ENCODE measurements around the gene NRP2. TPM values are rescaled to one million over a fixed set of nuclear protein-coding genes. Genes with fewer than 3 reads are reported as not detected.

Gene NRP2
- total and polyA plus RNA-seq, 2 donors = 6.4 to 11.7 TPM

DNA sequence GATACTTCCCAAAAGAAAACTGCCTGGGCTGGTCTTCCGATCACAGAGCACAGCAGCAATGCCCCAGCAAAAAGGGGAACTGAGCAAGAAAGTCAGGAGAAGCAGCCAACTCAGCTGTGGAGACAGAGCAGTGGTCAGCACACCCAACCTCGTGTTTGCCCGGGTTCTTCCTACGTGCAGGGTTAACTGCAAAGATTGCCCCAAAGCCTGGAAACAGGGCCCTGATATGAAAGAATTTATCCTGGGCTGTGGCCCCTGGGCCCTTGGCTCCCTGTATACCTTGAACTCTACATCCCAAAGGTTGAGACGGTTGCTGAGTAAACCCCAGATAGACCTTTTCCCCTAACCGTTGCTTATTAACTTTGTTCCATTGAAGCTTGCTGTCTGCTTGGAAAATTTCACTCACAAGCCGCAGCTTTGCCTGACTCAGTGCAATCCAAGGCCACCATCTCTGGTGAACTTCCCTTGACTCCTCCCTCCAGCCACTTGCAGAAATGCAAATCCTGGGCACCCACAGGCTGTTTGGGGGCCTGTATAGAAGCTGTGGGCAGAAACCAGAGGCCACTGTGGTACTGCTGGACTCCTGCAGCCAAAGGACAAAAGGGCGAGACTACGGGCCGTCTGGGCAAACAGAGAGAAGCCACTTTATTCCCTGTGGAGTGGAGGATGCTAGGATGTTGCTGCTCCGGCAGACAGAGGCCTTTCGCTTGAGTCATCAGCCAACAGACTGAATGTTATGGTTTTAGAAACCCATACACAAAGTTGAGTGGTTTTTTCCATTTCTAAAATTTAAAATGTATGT is 18.2 kb downstream of the NRP2 start:
- no peak overlapping the region for H3K4me3 ChIP-seq (ENCODE audit: low read length in 2 of 2)
- peaks cover 0 to 1% of the 10 kb centered on the region in 2 donors for H3K4me1 ChIP-seq (ENCODE audit: control insufficient read depth in 2 of 2, insufficient read depth in 2 of 2, low read length in 2 of 2)
- H3K9me3 ChIP-seq (ENCODE audit: control insufficient read depth in 2 of 2, insufficient read depth in 1 of 2, low read length in 1 of 2) = peaks cover 0 to 2% of the 10 kb centered on the region in 2 donors
- WGBS = 87% methylated on average over 12 of the region's 12 CpGs
- no peaks in the 10 kb centered on the region for H3K27me3 ChIP-seq (ENCODE audit: control insufficient read depth in 2 of 2, insufficient read depth in 1 of 2, low read length in 1 of 2)
- no peaks in the 10 kb centered on the region for H3K36me3 ChIP-seq (ENCODE audit: control insufficient read depth in 2 of 2, insufficient read depth in 2 of 2, low read length in 1 of 2)
- H3K27ac ChIP-seq (ENCODE audit: low read depth in 1 of 2, low read length in 1 of 2) = no peak overlapping the region
- DNase-seq (ENCODE audit: low read depth in 6 of 9, low spot score in 9 of 9) = no peak

DNA sequence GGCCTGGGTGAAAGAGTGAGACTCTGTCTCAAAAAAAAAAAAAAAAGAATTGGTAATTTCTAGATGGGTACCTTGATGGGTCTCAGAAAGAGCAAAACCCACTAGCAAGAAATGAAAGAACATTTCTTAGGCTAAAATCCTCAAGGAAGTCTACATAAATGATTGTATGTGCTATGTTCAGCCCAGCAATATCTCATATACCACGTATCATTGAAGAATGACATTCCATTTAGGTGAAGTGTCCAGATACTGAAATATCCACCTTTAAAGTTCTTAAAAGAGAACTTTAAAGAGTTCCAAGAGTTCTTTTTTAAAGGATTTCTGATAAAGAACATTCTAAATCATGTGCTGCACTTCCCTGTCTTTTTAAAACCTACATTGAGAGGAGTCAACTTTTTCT is 19.2 kb downstream of the NRP2 start:
- Histone ChIP-seq H3K36me3 (ENCODE audit: control insufficient read depth in 2 of 2, insufficient read depth in 2 of 2, low read length in 1 of 2) (no peaks in the 10 kb centered on the region), H3K4me1 (ENCODE audit: control insufficient read depth in 2 of 2, insufficient read depth in 2 of 2, low read length in 2 of 2) (peaks cover 0 to 11% of the 10 kb centered on the region in 2 donors), H3K4me3 (ENCODE audit: low read length in 2 of 2) (no peak overlapping the region), H3K27ac (ENCODE audit: low read depth in 1 of 2, low read length in 1 of 2) (no peak overlapping the region), H3K9me3 (ENCODE audit: control insufficient read depth in 2 of 2, insufficient read depth in 1 of 2, low read length in 1 of 2) (peaks cover 0 to 2% of the 10 kb centered on the region in 2 donors), H3K27me3 (ENCODE audit: control insufficient read depth in 2 of 2, insufficient read depth in 1 of 2, low read length in 1 of 2) (no peaks in the 10 kb centered on the region)
- no peak for DNase-seq (ENCODE audit: low read depth in 6 of 9, low spot score in 9 of 9)
- WGBS = 92% methylated on average over 1 of the region's 1 CpG

DNA sequence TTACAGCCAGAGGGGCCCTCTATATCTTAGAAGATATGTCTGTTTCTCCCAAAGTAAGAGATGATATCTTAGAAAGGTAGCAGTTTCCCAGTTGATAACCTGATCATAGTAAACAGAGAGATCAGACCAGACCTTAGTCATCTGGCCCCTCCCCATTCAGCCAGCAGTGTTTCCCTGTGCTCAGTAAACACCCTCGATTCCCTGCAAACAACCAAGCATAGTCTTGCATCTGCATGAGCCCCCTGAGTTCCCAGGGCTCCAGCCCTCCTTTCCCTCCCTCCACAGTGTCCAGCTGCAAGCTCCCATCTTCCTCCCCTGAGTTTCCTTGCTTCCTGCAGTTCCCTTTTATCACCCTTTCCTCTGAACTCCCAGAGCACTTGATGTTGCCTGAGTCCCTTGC is 20.3 kb downstream of the NRP2 start:
- Histone ChIP-seq H3K9me3 (ENCODE audit: control insufficient read depth in 2 of 2, insufficient read depth in 1 of 2, low read length in 1 of 2) (peaks cover 0 to 2% of the 10 kb centered on the region in 2 donors), H3K4me3 (ENCODE audit: low read length in 2 of 2) (no peak overlapping the region), H3K4me1 (ENCODE audit: control insufficient read depth in 2 of 2, insufficient read depth in 2 of 2, low read length in 2 of 2) (peaks cover 0 to 22% of the 10 kb centered on the region in 2 donors), H3K27ac (ENCODE audit: low read depth in 1 of 2, low read length in 1 of 2) (no peak overlapping the region), H3K27me3 (ENCODE audit: control insufficient read depth in 2 of 2, insufficient read depth in 1 of 2, low read length in 1 of 2) (no peaks in the 10 kb centered on the region), H3K36me3 (ENCODE audit: control insufficient read depth in 2 of 2, insufficient read depth in 2 of 2, low read length in 1 of 2) (no peaks in the 10 kb centered on the region)
- WGBS = 93% methylated on average over 1 of the region's 1 CpG
- no peak for DNase-seq (ENCODE audit: low read depth in 6 of 9, low spot score in 9 of 9)

DNA sequence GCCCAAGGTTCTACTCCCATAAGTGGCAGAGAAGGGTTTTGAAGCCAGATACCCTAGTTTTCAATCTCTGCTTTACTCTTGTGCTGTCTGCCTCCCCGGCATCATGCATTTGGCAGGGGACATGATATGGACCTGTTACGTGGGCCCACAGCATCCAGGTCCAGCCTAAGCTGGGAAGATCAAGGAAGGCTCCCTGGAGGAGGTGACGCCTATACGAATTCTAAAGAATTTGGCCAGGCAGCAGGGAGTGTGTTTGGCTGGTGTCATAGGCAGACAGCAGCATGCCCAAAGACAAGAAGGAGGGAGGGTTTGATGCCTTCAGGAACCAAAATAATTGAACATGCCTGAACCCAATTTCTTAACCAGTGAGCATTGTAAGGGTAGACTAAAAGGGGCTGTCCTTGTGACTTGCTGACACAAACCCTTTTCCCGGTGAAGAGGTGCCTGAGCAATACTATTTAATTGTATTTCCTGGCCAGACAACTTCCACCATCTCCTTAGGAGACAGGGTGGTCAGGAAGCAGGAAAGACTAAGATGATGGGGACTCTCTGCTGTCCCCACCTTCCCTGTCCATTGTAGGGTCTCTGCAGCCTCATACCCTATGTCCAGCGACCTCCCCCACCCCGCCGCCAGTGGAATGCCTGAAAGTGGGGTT is 21.3 kb downstream of the NRP2 start:
- H3K27ac ChIP-seq (ENCODE audit: low read depth in 1 of 2, low read length in 1 of 2) = no peak overlapping the region
- H3K4me3 ChIP-seq (ENCODE audit: low read length in 2 of 2) = no peak overlapping the region
- DNase-seq (ENCODE audit: low read depth in 6 of 9, low spot score in 9 of 9) = no peak
- 96% methylated on average over 8 of the region's 8 CpGs for WGBS
- no peaks in the 10 kb centered on the region for H3K36me3 ChIP-seq (ENCODE audit: control insufficient read depth in 2 of 2, insufficient read depth in 2 of 2, low read length in 1 of 2)
- no peaks in the 10 kb centered on the region for H3K27me3 ChIP-seq (ENCODE audit: control insufficient read depth in 2 of 2, insufficient read depth in 1 of 2, low read length in 1 of 2)
- H3K4me1 ChIP-seq (ENCODE audit: control insufficient read depth in 2 of 2, insufficient read depth in 2 of 2, low read length in 2 of 2) = peaks cover 0 to 25% of the 10 kb centered on the region in 2 donors
- peaks cover 0 to 2% of the 10 kb centered on the region in 2 donors for H3K9me3 ChIP-seq (ENCODE audit: control insufficient read depth in 2 of 2, insufficient read depth in 1 of 2, low read length in 1 of 2)

DNA sequence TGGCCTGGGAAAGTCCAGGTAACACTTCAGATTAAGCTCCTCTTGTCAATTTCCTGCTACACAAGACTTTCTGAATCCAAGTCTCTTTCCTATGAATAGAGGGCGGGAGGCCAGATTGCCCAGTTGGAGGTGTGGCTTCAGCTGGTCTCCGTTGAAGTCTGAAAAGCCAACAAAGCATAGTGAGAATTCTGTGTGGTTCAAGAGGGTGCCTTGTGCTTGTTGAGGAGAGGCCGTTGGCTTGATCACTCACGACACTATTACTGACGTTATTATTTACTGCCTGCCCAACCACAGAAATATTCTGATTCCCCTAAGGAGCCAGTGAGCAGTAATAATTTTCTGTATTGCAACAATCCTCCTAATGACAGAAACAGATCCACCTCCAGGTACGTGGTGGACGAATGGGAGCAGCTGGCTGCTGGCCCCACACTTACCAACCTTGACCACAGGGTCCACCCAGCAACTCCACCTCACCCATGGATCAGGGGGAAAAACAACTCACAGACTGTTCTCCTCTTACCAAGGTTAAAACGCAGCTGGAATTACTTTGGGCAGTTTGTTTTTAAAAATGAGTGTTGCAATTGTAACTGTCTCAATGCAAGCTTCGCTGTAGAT is 21.9 kb downstream of the NRP2 start:
- no peaks in the 10 kb centered on the region for H3K27me3 ChIP-seq (ENCODE audit: control insufficient read depth in 2 of 2, insufficient read depth in 1 of 2, low read length in 1 of 2)
- H3K4me1 ChIP-seq (ENCODE audit: control insufficient read depth in 2 of 2, insufficient read depth in 2 of 2, low read length in 2 of 2) = peaks cover 0 to 25% of the 10 kb centered on the region in 2 donors
- DNase-seq (ENCODE audit: low read depth in 6 of 9, low spot score in 9 of 9) = no peak
- WGBS = 95% methylated on average over 9 of the region's 9 CpGs
- H3K27ac ChIP-seq (ENCODE audit: low read depth in 1 of 2, low read length in 1 of 2) = no peak overlapping the region
- H3K9me3 ChIP-seq (ENCODE audit: control insufficient read depth in 2 of 2, insufficient read depth in 1 of 2, low read length in 1 of 2) = peaks cover 0 to 2% of the 10 kb centered on the region in 2 donors
- no peaks in the 10 kb centered on the region for H3K36me3 ChIP-seq (ENCODE audit: control insufficient read depth in 2 of 2, insufficient read depth in 2 of 2, low read length in 1 of 2)
- H3K4me3 ChIP-seq (ENCODE audit: low read length in 2 of 2) = no peak overlapping the region

DNA sequence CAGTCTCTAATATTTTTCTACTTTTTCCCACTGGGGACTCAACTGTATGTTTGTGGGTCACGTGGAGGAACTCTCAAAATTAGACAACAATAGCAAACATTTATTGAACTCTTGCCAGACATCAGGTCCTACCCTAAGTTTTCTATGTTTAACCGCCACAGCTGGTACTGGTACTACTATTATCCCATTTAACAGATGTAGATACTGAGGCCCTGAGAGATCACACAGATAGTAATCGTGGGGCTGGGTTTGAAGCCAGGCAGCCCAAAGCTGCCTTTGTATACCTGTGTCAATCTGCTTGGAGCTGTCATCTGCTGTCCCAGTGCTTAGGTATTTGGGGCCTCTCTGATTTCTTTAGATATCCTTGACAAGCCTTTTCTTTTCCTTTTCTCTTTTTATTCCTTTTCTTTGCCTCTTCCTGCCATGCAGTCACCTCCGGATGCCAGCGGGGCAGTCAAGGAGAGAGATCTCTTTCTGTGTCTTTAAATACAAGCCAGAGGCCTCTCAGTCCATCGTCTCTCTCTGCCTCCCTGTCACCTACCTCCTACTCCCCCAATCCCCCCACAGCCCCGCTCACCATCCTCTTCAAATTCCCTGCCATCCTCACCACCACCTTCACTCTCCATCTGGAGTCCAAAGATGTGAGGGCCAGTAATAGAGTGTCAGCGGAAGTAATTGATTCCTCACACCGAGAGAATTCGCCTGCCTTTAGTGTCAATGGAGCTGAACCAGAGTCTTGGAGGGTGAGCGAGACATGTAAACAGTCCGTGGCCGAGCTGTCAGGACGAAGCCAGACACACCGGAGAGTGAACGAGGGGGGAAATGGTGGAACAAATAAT is 23.4 kb downstream of the NRP2 start:
- WGBS = 94% methylated on average over 16 of the region's 16 CpGs
- peaks cover 0 to 25% of the 10 kb centered on the region in 2 donors for H3K4me1 ChIP-seq (ENCODE audit: control insufficient read depth in 2 of 2, insufficient read depth in 2 of 2, low read length in 2 of 2)

DNA sequence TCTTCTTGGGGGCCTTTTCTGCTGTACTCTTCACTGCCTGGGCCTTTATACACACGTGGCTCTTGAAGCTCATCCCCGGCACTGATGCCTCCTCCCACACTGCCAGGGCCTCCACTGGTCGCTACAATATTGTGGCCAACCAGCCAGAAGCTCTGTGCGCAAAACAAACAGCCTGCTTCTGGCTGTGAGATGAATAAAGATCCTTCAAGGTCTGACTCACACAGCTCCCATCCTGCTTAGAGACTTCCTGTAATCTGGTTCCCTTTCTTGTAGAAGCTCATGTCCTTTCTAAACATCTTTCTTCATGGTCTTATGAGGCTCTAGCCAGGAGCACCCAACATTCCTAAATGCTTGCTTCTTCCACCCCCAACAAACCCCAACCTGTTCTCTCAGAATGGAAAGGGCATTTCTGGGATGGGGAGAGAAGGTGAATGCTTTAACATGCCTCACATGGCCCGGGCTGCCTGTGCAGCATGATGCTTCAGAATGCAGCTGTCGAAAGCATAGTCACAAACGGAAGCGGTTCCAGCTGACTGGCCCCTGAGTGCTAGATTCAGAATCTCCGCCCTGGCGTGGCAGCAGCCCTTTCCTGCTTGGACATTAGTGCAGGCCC is 24.6 kb downstream of the NRP2 start:
- peaks cover 0 to 25% of the 10 kb centered on the region in 2 donors for H3K4me1 ChIP-seq (ENCODE audit: control insufficient read depth in 2 of 2, insufficient read depth in 2 of 2, low read length in 2 of 2)
- no peaks in the 10 kb centered on the region for H3K27me3 ChIP-seq (ENCODE audit: control insufficient read depth in 2 of 2, insufficient read depth in 1 of 2, low read length in 1 of 2)
- H3K36me3 ChIP-seq (ENCODE audit: control insufficient read depth in 2 of 2, insufficient read depth in 2 of 2, low read length in 1 of 2) = no peaks in the 10 kb centered on the region
- H3K27ac ChIP-seq (ENCODE audit: low read depth in 1 of 2, low read length in 1 of 2) = peak overlapping the region; percentile 39 to 82
- 41% methylated on average over 10 of the region's 10 CpGs for WGBS
- peak in 7 of 9 donors; percentile 24 to 69 (median 40) for DNase-seq (ENCODE audit: low read depth in 6 of 9, low spot score in 9 of 9)
- H3K9me3 ChIP-seq (ENCODE audit: control insufficient read depth in 2 of 2, insufficient read depth in 1 of 2, low read length in 1 of 2) = peaks cover 0 to 2% of the 10 kb centered on the region in 2 donors
- H3K4me3 ChIP-seq (ENCODE audit: low read length in 2 of 2) = no peak overlapping the region

More for the DNA sequence above, 23.4 kb downstream of the NRP2 start:
- Histone ChIP-seq H3K4me3 (ENCODE audit: low read length in 2 of 2) (no peak overlapping the region), H3K36me3 (ENCODE audit: control insufficient read depth in 2 of 2, insufficient read depth in 2 of 2, low read length in 1 of 2) (no peaks in the 10 kb centered on the region), H3K27me3 (ENCODE audit: control insufficient read depth in 2 of 2, insufficient read depth in 1 of 2, low read length in 1 of 2) (no peaks in the 10 kb centered on the region), H3K9me3 (ENCODE audit: control insufficient read depth in 2 of 2, insufficient read depth in 1 of 2, low read length in 1 of 2) (peaks cover 0 to 2% of the 10 kb centered on the region in 2 donors), H3K27ac (ENCODE audit: low read depth in 1 of 2, low read length in 1 of 2) (peak overlapping the region in 1 of 2 donors; percentile 82)
- DNase-seq (ENCODE audit: low read depth in 6 of 9, low spot score in 9 of 9) = no peak

DNA sequence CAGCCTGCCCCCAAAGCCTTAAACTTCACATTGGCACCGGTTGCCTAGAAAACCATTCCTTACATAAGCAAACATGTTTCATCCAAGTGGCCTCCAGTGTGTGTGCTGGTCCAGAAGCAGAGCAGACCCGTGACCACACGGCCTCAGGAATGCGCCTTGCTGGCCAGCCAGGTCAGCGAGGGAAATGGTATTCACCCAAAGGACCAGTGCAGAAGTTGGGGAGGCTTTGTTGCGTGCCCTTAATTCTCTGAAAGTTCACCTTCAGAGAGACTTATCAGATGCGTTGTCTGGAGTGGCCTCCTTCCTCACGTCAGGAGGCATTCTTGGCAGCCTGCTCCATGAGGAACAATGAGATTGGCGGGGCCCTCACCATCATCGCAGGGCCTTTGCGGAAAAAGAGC is 25.9 kb downstream of the NRP2 start:
- Histone ChIP-seq H3K36me3 (ENCODE audit: control insufficient read depth in 2 of 2, insufficient read depth in 2 of 2, low read length in 1 of 2) (no peaks in the 10 kb centered on the region), H3K9me3 (ENCODE audit: control insufficient read depth in 2 of 2, insufficient read depth in 1 of 2, low read length in 1 of 2) (no peaks in the 10 kb centered on the region), H3K27me3 (ENCODE audit: control insufficient read depth in 2 of 2, insufficient read depth in 1 of 2, low read length in 1 of 2) (no peaks in the 10 kb centered on the region), H3K4me3 (ENCODE audit: low read length in 2 of 2) (no peak overlapping the region), H3K4me1 (ENCODE audit: control insufficient read depth in 2 of 2, insufficient read depth in 2 of 2, low read length in 2 of 2) (peaks cover 0 to 25% of the 10 kb centered on the region in 2 donors), H3K27ac (ENCODE audit: low read depth in 1 of 2, low read length in 1 of 2) (peak overlapping the region in 1 of 2 donors; percentile 37)
- WGBS = 96% methylated on average over 11 of the region's 11 CpGs
- no peak for DNase-seq (ENCODE audit: low read depth in 6 of 9, low spot score in 9 of 9)
